ENCODE data around the gene TMEM244. TPM values are rescaled to one million over a fixed set of nuclear protein-coding genes. Genes with fewer than 3 reads are reported as not detected.

TMEM244 gene
- total RNA-seq, 3 donors from 2014 or later: not detected

DNA sequence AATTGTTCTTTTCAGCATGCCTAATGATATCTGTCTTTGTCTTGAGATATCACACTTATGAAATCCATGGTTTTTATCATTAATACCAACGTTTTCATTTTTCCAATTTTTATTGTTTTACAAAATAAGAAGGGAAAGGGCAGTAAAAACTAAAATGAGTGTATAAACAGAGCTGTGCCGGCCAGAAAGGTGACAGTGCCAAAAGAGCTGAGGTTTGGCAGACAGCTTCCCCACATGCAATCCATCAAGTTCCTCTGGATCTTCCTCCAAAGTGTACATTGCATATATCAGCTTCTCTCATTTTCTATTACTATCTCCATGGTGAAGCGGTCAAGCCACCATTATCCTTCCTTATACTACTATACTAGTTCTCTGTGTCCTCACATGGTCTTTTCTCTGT is 10.1 kb upstream of the TMEM244 start:
- Histone ChIP-seq H3K27ac (no peak overlapping the region), H3K36me3 (no peaks in the 10 kb centered on the region), H3K4me1 (no peaks in the 10 kb centered on the region), H3K9me3 (no peaks in the 10 kb centered on the region), H3K27me3 (no peaks in the 10 kb centered on the region), H3K4me3 (no peak overlapping the region)
- TF ChIP-seq POLR2AphosphoS5 (IDR thresholded peaks at IDR 0.05) (no peak), POLR2A (IDR thresholded peaks at IDR 0.05) (no peak)
- TF ChIP-seq, protein P1, sequence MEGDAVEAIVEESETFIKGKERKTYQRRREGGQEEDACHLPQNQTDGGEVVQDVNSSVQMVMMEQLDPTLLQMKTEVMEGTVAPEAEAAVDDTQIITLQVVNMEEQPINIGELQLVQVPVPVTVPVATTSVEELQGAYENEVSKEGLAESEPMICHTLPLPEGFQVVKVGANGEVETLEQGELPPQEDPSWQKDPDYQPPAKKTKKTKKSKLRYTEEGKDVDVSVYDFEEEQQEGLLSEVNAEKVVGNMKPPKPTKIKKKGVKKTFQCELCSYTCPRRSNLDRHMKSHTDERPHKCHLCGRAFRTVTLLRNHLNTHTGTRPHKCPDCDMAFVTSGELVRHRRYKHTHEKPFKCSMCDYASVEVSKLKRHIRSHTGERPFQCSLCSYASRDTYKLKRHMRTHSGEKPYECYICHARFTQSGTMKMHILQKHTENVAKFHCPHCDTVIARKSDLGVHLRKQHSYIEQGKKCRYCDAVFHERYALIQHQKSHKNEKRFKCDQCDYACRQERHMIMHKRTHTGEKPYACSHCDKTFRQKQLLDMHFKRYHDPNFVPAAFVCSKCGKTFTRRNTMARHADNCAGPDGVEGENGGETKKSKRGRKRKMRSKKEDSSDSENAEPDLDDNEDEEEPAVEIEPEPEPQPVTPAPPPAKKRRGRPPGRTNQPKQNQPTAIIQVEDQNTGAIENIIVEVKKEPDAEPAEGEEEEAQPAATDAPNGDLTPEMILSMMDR (IDR thresholded peaks at IDR 0.05): no peak
- intact Hi-C loops (cut with DNase I; ENCODE audit: low total_unique reads): no loop called here
- DNase-seq (ENCODE audit: low spot score in 2 of 2): no peak

DNA sequence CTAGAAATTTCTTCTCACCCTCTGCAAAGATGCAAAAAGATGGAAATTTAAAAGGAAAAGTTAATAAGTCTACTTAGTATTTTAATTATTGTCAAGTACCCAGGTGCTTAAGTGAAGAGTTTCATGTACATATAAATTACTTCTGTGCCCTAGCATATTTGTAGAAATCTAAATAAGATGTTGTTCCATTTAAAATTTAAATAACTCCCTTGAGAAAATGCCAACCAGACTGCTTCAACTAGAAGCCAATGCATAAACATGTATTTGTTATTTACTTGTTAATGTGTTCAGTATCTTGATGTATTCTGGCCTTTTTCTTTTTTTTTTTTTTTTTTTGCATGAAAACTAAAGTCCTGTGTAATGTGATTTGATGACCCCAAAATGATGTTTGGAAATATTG is 6.3 kb upstream of the TMEM244 start:
- TF ChIP-seq, protein P1 (IDR thresholded peaks at IDR 0.05): no peak
- no peak for TF ChIP-seq POLR2A (IDR thresholded peaks at IDR 0.05)
- TF ChIP-seq POLR2AphosphoS5 (IDR thresholded peaks at IDR 0.05): no peak
- H3K9me3 ChIP-seq: no peaks in the 10 kb centered on the region
- H3K27me3 ChIP-seq: no peaks in the 10 kb centered on the region
- intact Hi-C loops (cut with DNase I; ENCODE audit: low total_unique reads): no loop called here
- DNase-seq (ENCODE audit: low spot score in 2 of 2): no peak
- no peaks in the 10 kb centered on the region for H3K4me1 ChIP-seq
- no peaks in the 10 kb centered on the region for H3K36me3 ChIP-seq
- H3K4me3 ChIP-seq: no peak overlapping the region
- H3K27ac ChIP-seq: no peak overlapping the region

DNA sequence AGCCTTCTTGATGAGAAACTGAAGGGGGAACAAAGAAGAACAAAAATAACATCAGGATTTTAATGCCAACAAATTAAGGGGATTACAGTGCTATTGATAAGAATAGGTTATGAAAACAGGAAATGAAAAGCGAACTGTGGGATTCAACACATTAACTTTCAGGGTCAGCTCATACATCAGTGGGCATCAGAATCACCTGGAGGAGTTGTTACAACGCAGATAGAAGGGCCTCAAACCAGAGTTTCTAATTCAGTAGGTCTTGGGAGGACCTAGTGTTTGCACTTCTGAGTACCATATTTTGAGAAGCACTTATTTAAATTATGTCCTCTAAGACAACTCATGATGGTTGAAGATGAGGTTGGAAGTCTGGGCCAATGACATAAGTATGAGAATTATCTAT is 5.6 kb upstream of the TMEM244 start:
- Histone ChIP-seq H3K27me3 (no peaks in the 10 kb centered on the region), H3K36me3 (no peaks in the 10 kb centered on the region), H3K4me3 (no peak overlapping the region), H3K4me1 (no peaks in the 10 kb centered on the region), H3K9me3 (no peaks in the 10 kb centered on the region), H3K27ac (no peak overlapping the region)
- TF ChIP-seq, protein P1 (IDR thresholded peaks at IDR 0.05): no peak
- TF ChIP-seq POLR2A (IDR thresholded peaks at IDR 0.05) (no peak), POLR2AphosphoS5 (IDR thresholded peaks at IDR 0.05) (no peak)
- no peak for DNase-seq (ENCODE audit: low spot score in 2 of 2)
- intact Hi-C loops (cut with DNase I; ENCODE audit: low total_unique reads): no loop called here

DNA sequence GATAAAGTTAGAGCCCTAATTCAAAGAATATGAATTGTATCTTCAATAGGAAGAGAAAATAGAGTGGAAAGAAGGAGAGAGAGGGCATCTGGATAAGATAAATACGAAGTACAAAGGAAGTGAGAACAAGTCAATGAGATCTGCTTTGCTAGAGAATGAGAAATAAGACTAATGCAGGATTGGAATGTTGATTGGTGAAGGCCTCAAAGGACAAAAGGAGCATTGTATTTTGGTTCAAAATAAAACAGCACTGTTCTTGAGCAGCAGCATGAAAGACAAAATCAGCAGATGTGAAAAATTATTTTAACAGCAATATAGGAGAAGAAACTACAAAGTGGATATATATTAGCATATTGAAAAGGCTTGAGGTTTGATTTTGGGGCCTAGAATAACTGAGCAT is 5.1 kb upstream of the TMEM244 start:
- no peaks in the 10 kb centered on the region for H3K9me3 ChIP-seq
- no peaks in the 10 kb centered on the region for H3K4me1 ChIP-seq
- no peak overlapping the region for H3K27ac ChIP-seq
- no peaks in the 10 kb centered on the region for H3K36me3 ChIP-seq
- intact Hi-C loops (cut with DNase I; ENCODE audit: low total_unique reads): no loop called here
- no peak for TF ChIP-seq POLR2A (IDR thresholded peaks at IDR 0.05)
- no peak for TF ChIP-seq POLR2AphosphoS5 (IDR thresholded peaks at IDR 0.05)
- TF ChIP-seq, protein P1 (IDR thresholded peaks at IDR 0.05): no peak
- DNase-seq (ENCODE audit: low spot score in 2 of 2): no peak
- H3K27me3 ChIP-seq: no peaks in the 10 kb centered on the region
- no peak overlapping the region for H3K4me3 ChIP-seq

DNA sequence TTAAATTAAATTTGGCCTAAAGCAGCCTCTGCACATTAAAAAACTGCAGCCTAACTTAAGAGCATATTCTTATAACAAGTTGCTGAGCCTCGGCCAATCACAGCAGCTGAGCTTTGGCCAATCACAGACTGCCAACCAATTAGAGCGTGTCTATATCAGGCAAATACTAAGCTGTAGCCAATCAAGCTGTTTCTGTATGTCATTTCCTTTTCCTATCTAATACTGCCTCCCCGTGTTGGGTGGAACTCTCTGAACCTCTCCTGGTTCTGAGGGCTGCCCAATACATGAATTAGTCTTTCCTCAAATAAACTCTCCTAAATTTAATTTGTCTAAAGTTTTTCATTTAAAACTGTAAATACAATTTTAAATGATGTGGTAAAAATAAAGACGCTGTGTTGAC is 3.9 kb upstream of the TMEM244 start:
- no peaks in the 10 kb centered on the region for H3K27me3 ChIP-seq
- no peaks in the 10 kb centered on the region for H3K4me1 ChIP-seq
- H3K9me3 ChIP-seq: no peaks in the 10 kb centered on the region
- no peak for TF ChIP-seq POLR2AphosphoS5 (IDR thresholded peaks at IDR 0.05)
- no peak for TF ChIP-seq POLR2A (IDR thresholded peaks at IDR 0.05)
- TF ChIP-seq, protein P1 (IDR thresholded peaks at IDR 0.05): no peak
- no peaks in the 10 kb centered on the region for H3K36me3 ChIP-seq
- intact Hi-C loops (cut with DNase I; ENCODE audit: low total_unique reads): no loop called here
- no peak overlapping the region for H3K27ac ChIP-seq
- DNase-seq (ENCODE audit: low spot score in 2 of 2): no peak
- H3K4me3 ChIP-seq: no peak overlapping the region

Measured in breast epithelium (tissue), 4 donors.